Measurements from ENCODE around the gene CLEC5A.

DNA sequence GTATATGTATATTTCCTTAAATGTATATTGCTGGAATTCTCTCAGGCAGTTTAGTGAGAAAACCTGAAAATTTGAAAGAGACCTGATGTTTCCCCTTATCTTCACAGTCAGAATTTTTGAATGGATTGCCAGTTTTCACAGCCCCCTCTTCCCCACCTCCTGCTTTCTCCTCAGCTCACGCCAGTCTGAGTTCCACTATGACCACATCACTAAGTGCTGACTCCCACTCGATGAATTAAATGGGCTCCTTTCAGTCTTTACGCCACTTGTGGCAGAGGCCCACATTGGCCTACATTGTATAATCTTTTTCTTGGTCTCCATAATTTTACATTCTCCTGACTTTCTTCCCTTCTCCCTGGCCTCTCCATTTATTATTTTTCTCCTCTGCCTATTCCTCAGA, 3.1 kb upstream of the CLEC5A start:
- no peak for TF ChIP-seq POLR2A (IDR thresholded peaks at IDR 0.05)
- TF ChIP-seq, protein P1, sequence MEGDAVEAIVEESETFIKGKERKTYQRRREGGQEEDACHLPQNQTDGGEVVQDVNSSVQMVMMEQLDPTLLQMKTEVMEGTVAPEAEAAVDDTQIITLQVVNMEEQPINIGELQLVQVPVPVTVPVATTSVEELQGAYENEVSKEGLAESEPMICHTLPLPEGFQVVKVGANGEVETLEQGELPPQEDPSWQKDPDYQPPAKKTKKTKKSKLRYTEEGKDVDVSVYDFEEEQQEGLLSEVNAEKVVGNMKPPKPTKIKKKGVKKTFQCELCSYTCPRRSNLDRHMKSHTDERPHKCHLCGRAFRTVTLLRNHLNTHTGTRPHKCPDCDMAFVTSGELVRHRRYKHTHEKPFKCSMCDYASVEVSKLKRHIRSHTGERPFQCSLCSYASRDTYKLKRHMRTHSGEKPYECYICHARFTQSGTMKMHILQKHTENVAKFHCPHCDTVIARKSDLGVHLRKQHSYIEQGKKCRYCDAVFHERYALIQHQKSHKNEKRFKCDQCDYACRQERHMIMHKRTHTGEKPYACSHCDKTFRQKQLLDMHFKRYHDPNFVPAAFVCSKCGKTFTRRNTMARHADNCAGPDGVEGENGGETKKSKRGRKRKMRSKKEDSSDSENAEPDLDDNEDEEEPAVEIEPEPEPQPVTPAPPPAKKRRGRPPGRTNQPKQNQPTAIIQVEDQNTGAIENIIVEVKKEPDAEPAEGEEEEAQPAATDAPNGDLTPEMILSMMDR (IDR thresholded peaks at IDR 0.05): no peak

All from heart left ventricle (tissue), 13 donors.